Caco-2 (cell line): Measurements from ENCODE around the gene ZNF112. TPM values are rescaled to one million over a fixed set of nuclear protein-coding genes. Genes with fewer than 3 reads are reported as not detected.

Source experiments
- BruUV-seq: library from RNA; stranded (reverse); fragments of 400-500 nt; replicated peaks from 2 replicates; lab custom pipeline; 2021; lab: Mats Ljungman, UMichigan
- CTCF ChIA-PET: fragments of 300-600 bp; sonication (Branson Sonifier 250); formaldehyde crosslinking; loops from one replicate; lab custom pipeline; 2022; ENCODE audit warnings: antibody characterized with exemption; lab: Charles Lee
- POLR2A ChIA-PET: fragments of 300-600 bp; sonication (Branson Sonifier 250); formaldehyde crosslinking; loops from one replicate; lab custom pipeline; 2022; ENCODE audit warnings: antibody characterized with exemption; lab: Charles Lee
- DNase-seq, 2 experiments: peaks; one replicate each; pipeline versions ENCODE4 v3.0.0 to v3.0.0-alpha.2; 2020 to 2022
- H3K27me3 ChIP-seq: replicated peaks from 2 replicates; pipeline ENCODE4 v1.6.0; 2011; ENCODE audit warnings: low read length; ENCODE audit not compliant: control insufficient read depth, insufficient read depth
- H3K36me3 ChIP-seq: 2 replicates; pipeline ENCODE4 v1.5.1; 2011; ENCODE audit warnings: low read length; ENCODE audit not compliant: control insufficient read depth, insufficient read depth
- H3K4me1 ChIP-seq: fragments of 250-450 bp; sonication (Bioruptor Pico); 2 replicates; pipeline ENCODE4 v1.5.1; 2020; ENCODE audit warnings: mild to moderate bottlenecking
- H3K4me3 ChIP-seq: 2 replicates; pipeline ENCODE4 v1.5.1; 2011; ENCODE audit warnings: low read depth, mild to moderate bottlenecking, control low read depth, low read length
- H3K9me3 ChIP-seq: fragments of 250-450 bp; sonication (Bioruptor Pico); 2 replicates; pipeline ENCODE4 v1.5.1; 2020; ENCODE audit warnings: mild to moderate bottlenecking, moderate library complexity
- H3K27ac Mint-ChIP-seq: one replicate; pipeline ENCODE4 v1.8.0; 2022; ENCODE audit warnings: mixed read lengths; ENCODE audit not compliant: unreplicated experiment
- H3K27me3 Mint-ChIP-seq: one replicate; pipeline ENCODE4 v1.8.0; 2022; ENCODE audit warnings: mixed read lengths; ENCODE audit not compliant: insufficient read depth, unreplicated experiment
- H3K36me3 Mint-ChIP-seq: one replicate; pipeline ENCODE4 v1.8.0; 2022; ENCODE audit warnings: mild to moderate bottlenecking, mixed read lengths; ENCODE audit not compliant: insufficient read depth, unreplicated experiment
- H3K4me1 Mint-ChIP-seq: one replicate; pipeline ENCODE4 v1.8.0; 2022; ENCODE audit warnings: low read depth, mixed read lengths; ENCODE audit not compliant: unreplicated experiment
- H3K4me3 Mint-ChIP-seq: one replicate; pipeline ENCODE4 v1.8.0; 2022; ENCODE audit warnings: mild to moderate bottlenecking, moderate library complexity, mixed read lengths; ENCODE audit not compliant: unreplicated experiment
- H3K9me3 Mint-ChIP-seq: one replicate; pipeline ENCODE4 v1.8.0; 2022; ENCODE audit warnings: mixed read lengths; ENCODE audit not compliant: unreplicated experiment
- intact Hi-C: fragments of 100-400 bp; cut with micrococcal nuclease; formaldehyde crosslinking; loops from one replicate; pipeline ENCODE4 v1.10.0; 2022; ENCODE audit not compliant: unreplicated experiment
- total RNA-seq: library from RNA; stranded (reverse); gene quantifications from 2 replicates; pipeline ENCODE4 v1.2.3, GENCODE V29; 2022
- TF ChIP-seq, protein P1 (sequence below), 2 experiments: fragments of 200-600 bp in 1 of 2; IDR thresholded peaks; 1 replicate in 1 of 2; 2 replicates in 1 of 2; pipeline versions ENCODE4 v1.5.1 to v1.8.0; 2011 to 2022; ENCODE audit warnings: antibody characterized with exemption in 1 of 2, control low read depth in 1 of 2, inconsistent platforms in 1 of 2, low read depth in 1 of 2, low read length in 1 of 2, mild to moderate bottlenecking in 1 of 2, moderate library complexity in 1 of 2; ENCODE audit not compliant: insufficient read depth in 1 of 2, severe bottlenecking in 1 of 2, unreplicated experiment in 1 of 2

Gene ZNF112
- total RNA-seq, 1 experiment from 2014 or later, result 6.1 TPM

DNA sequence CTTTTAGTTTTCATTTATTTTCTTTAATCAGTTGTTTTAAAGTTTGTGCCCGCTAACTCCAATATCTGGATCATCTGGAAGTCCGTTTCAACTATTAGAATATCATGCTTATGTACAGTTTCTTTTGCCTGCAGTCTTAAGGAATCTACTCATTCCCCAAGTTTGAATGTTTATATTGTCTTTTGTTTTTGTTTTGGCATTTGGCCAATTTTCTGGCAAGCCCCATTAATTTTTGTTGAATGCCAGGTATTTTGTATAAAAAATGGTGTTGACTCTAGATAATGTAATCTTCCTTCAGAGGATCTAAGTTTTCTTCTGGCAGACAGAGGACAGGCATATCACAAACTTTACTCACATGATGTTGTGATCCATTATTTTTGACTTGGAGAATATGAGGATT, 40.6 kb downstream of the ZNF112 start:
- Histone ChIP-seq H3K4me3 (no peak overlapping the region), H3K27me3 (no peaks in the 10 kb centered on the region), H3K9me3 (peaks cover 21% of the 10 kb centered on the region), H3K36me3 (no peaks in the 10 kb centered on the region), H3K4me1 (no peaks in the 10 kb centered on the region)
- H3K36me3 Mint-ChIP-seq, result no peaks in the 10 kb centered on the region
- no peak overlapping the region for H3K4me3 Mint-ChIP-seq
- no peak overlapping the region for H3K27ac Mint-ChIP-seq
- ChIA-PET CTCF (no interaction called here), POLR2A (no interaction called here)
- H3K9me3 Mint-ChIP-seq, result peaks cover 52% of the 10 kb centered on the region
- no TSS peak for BruUV-seq
- no peak for DNase-seq
- H3K27me3 Mint-ChIP-seq, result no peaks in the 10 kb centered on the region
- TF ChIP-seq, protein P1, sequence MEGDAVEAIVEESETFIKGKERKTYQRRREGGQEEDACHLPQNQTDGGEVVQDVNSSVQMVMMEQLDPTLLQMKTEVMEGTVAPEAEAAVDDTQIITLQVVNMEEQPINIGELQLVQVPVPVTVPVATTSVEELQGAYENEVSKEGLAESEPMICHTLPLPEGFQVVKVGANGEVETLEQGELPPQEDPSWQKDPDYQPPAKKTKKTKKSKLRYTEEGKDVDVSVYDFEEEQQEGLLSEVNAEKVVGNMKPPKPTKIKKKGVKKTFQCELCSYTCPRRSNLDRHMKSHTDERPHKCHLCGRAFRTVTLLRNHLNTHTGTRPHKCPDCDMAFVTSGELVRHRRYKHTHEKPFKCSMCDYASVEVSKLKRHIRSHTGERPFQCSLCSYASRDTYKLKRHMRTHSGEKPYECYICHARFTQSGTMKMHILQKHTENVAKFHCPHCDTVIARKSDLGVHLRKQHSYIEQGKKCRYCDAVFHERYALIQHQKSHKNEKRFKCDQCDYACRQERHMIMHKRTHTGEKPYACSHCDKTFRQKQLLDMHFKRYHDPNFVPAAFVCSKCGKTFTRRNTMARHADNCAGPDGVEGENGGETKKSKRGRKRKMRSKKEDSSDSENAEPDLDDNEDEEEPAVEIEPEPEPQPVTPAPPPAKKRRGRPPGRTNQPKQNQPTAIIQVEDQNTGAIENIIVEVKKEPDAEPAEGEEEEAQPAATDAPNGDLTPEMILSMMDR (IDR thresholded peaks at IDR 0.05; ENCODE audit: insufficient read depth in 1 of 2, low read depth in 1 of 2, low read length in 1 of 2, severe bottlenecking in 1 of 2, unreplicated experiment in 1 of 2), result no peak
- intact Hi-C loops, result no loop called here
- H3K4me1 Mint-ChIP-seq, result no peaks in the 10 kb centered on the region

DNA sequence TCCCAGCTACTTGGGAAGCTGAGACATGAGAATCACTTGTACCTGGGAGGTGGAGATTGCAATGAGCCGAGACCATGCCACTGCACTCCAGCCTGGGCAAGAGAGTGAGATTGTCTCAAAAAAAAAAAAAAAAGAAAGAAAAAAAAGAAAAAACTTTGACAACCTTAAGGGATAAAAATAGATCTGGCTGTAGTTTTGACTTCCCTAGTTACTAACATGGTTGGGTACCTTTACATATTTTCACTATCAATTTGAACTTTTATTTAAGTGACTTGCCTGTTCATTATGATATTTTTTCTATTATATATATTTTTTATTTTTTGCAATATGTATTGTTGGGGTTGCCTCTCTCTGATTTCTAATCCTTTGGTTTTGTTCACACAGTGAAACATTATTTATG, 43.2 kb downstream of the ZNF112 start:
- no peaks in the 10 kb centered on the region for H3K4me1 ChIP-seq
- no peaks in the 10 kb centered on the region for H3K36me3 ChIP-seq
- no peaks in the 10 kb centered on the region for H3K27me3 Mint-ChIP-seq
- DNase-seq, result no peak
- no peaks in the 10 kb centered on the region for H3K4me1 Mint-ChIP-seq
- peaks cover 4% of the 10 kb centered on the region for H3K36me3 Mint-ChIP-seq
- H3K9me3 Mint-ChIP-seq, result peaks cover 35% of the 10 kb centered on the region
- ChIA-PET POLR2A (no interaction called here), CTCF (no interaction called here)
- TF ChIP-seq, protein P1 (IDR thresholded peaks at IDR 0.05; ENCODE audit: insufficient read depth in 1 of 2, low read depth in 1 of 2, low read length in 1 of 2, severe bottlenecking in 1 of 2, unreplicated experiment in 1 of 2), result no peak
- intact Hi-C loops, result no loop called here
- H3K4me3 Mint-ChIP-seq, result no peak overlapping the region
- no peaks in the 10 kb centered on the region for H3K27me3 ChIP-seq
- H3K9me3 ChIP-seq, result peaks cover 10% of the 10 kb centered on the region; the same call in 1 of the 2 replicates
- H3K27ac Mint-ChIP-seq, result no peak overlapping the region
- no TSS peak for BruUV-seq
- no peak overlapping the region for H3K4me3 ChIP-seq

DNA sequence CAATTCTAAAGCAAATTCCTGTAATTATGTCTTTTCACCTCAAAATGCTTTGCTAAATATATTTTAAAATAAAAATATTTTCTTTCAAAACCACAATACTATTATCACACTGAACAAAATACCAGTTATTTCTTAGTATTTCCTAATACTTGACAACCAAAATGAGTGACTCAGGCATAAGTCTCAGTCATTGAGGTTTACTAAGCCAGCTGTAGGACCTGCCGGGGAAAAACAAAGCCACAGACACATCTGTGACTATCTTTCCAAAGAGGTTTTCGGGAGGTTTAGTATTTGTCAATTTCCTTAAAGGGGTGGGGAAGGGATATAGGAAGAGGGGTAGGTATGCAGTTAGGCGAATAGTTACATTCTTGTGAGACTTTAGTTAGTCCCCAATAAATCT, 48.5 kb downstream of the ZNF112 start:
- H3K4me3 Mint-ChIP-seq, result no peak overlapping the region
- CTCF ChIA-PET, result no interaction called here
- POLR2A ChIA-PET, result no interaction called here
- DNase-seq, result no peak
- TF ChIP-seq, protein P1 (IDR thresholded peaks at IDR 0.05; ENCODE audit: insufficient read depth in 1 of 2, low read depth in 1 of 2, low read length in 1 of 2, severe bottlenecking in 1 of 2, unreplicated experiment in 1 of 2), result no peak
- H3K4me1 Mint-ChIP-seq, result no peaks in the 10 kb centered on the region
- intact Hi-C loops, result no loop called here
- Histone ChIP-seq H3K27me3 (no peaks in the 10 kb centered on the region), H3K4me3 (no peak overlapping the region), H3K36me3 (no peaks in the 10 kb centered on the region), H3K9me3 (peaks cover 3% of the 10 kb centered on the region; the same call in 1 of the 2 replicates), H3K4me1 (peaks cover 6% of the 10 kb centered on the region; the same call in 1 of the 2 replicates)
- no peaks in the 10 kb centered on the region for H3K27me3 Mint-ChIP-seq
- no TSS peak for BruUV-seq
- H3K27ac Mint-ChIP-seq, result no peak overlapping the region
- H3K9me3 Mint-ChIP-seq, result peaks cover 14% of the 10 kb centered on the region
- H3K36me3 Mint-ChIP-seq, result peaks cover 4% of the 10 kb centered on the region
